CD14-positive monocyte (primary cell): ENCODE results near the gene CETP. TPM values are rescaled to one million over a fixed set of nuclear protein-coding genes. Genes with fewer than 3 reads are reported as not detected.

Experiments used
- DNase-seq, 3 donors: peaks; one replicate each; pipeline ENCODE4 v3.0.0-alpha.2; 2011 to 2022
- H2AFZ ChIP-seq: 2 replicates; pipeline ENCODE4 v1.6.0; 2012; ENCODE audit warnings: mild to moderate bottlenecking, low read depth, low read length, inconsistent platforms; ENCODE audit not compliant: insufficient read depth, poor library complexity, severe bottlenecking
- H3K27ac ChIP-seq, 2 donors: 1 replicate in 1 of 2; 2 replicates in 1 of 2; pipeline ENCODE4 v1.5.1; 2012 to 2013; ENCODE audit warnings: low read length in 2 of 2, control low read depth in 1 of 2, inconsistent platforms in 1 of 2, low read depth in 1 of 2, mild to moderate bottlenecking in 1 of 2
- H3K27me3 ChIP-seq, 2 donors: one replicate each; pipeline versions ENCODE4 v1.6.0 to v1.6.1; 2011 to 2013; ENCODE audit warnings: low read length in 2 of 2; ENCODE audit not compliant: control insufficient read depth in 2 of 2, insufficient read depth in 2 of 2
- H3K36me3 ChIP-seq, 2 donors: replicated peaks in 1 of 2; 1 replicate in 1 of 2; 2 replicates in 1 of 2; pipeline versions ENCODE4 v1.5.1 to v1.6.1; 2012 to 2013; ENCODE audit warnings: low read length in 2 of 2, control low read depth in 1 of 2, inconsistent platforms in 1 of 2, mild to moderate bottlenecking in 1 of 2; ENCODE audit not compliant: insufficient read depth in 2 of 2, control insufficient read depth in 1 of 2
- H3K4me1 ChIP-seq, 2 donors: 1 replicate in 1 of 2; 2 replicates in 1 of 2; pipeline versions ENCODE4 v1.5.1 to v1.6.1; 2012 to 2013; ENCODE audit warnings: low read length in 2 of 2, control low read depth in 1 of 2, inconsistent platforms in 1 of 2, mild to moderate bottlenecking in 1 of 2, moderate library complexity in 1 of 2; ENCODE audit not compliant: insufficient read depth in 2 of 2, control insufficient read depth in 1 of 2
- H3K4me2 ChIP-seq: replicated peaks from 2 replicates; pipeline ENCODE3; 2012; ENCODE audit warnings: low read length, moderate library complexity, mild to moderate bottlenecking; ENCODE audit not compliant: poor library complexity, severe bottlenecking; ENCODE audit errors: extremely low read depth
- H3K4me3 ChIP-seq, 3 experiments: fragments of 200-600 bp in 1 of 3; sonication (generic) in 1 of 3; replicated peaks in 1 of 3; 1 replicate in 2 of 3; 2 replicates in 1 of 3; pipeline ENCODE4 v1.5.1; 2011 to 2013; ENCODE audit warnings: low read length in 3 of 3, mild to moderate bottlenecking in 3 of 3, control low read depth in 2 of 3, low read depth in 2 of 3, inconsistent platforms in 1 of 3, moderate library complexity in 1 of 3
- H3K79me2 ChIP-seq: 2 replicates; pipeline ENCODE4 v1.6.0; 2012; ENCODE audit warnings: mild to moderate bottlenecking, control low read depth, inconsistent platforms, low read length, moderate library complexity; ENCODE audit not compliant: insufficient read depth
- H3K9ac ChIP-seq: 2 replicates; pipeline ENCODE4 v1.6.0; 2017; ENCODE audit warnings: low read length, mild to moderate bottlenecking; ENCODE audit not compliant: insufficient read depth, poor library complexity, severe bottlenecking
- H3K9me3 ChIP-seq, 2 donors: replicated peaks in 1 of 2; 1 replicate in 1 of 2; 2 replicates in 1 of 2; pipeline versions ENCODE4 v1.5.1 to v1.6.1; 2012 to 2013; ENCODE audit warnings: low read length in 2 of 2, control low read depth in 1 of 2; ENCODE audit not compliant: control insufficient read depth in 1 of 2, insufficient read depth in 1 of 2
- H4K20me1 ChIP-seq: 2 replicates; pipeline ENCODE4 v1.6.0; 2012; ENCODE audit warnings: mild to moderate bottlenecking, low read length, control low read depth, moderate library complexity; ENCODE audit not compliant: insufficient read depth
- H3K27ac Mint-ChIP-seq, 7 donors: one replicate each; pipeline ENCODE4 v1.8.0; 2020; ENCODE audit warnings: mild to moderate bottlenecking in 7 of 7, mixed read lengths in 7 of 7, moderate library complexity in 6 of 7, inconsistent platforms in 2 of 7
- H3K27me3 Mint-ChIP-seq, 3 donors: one replicate each; pipeline ENCODE4 v1.8.0; 2021 to 2022; ENCODE audit warnings: low read depth in 3 of 3, mild to moderate bottlenecking in 3 of 3, mixed read lengths in 3 of 3, moderate library complexity in 3 of 3, inconsistent platforms in 1 of 3
- H3K36me3 Mint-ChIP-seq, 2 donors: one replicate each; pipeline ENCODE4 v1.8.0; 2020; ENCODE audit warnings: mixed read lengths in 2 of 2, inconsistent platforms in 1 of 2, mild to moderate bottlenecking in 1 of 2
- H3K4me1 Mint-ChIP-seq: one replicate; pipeline ENCODE4 v1.8.0; 2020; ENCODE audit warnings: mild to moderate bottlenecking, mixed read lengths
- H3K4me3 Mint-ChIP-seq, 2 donors: one replicate each; pipeline ENCODE4 v1.8.0; 2020; ENCODE audit warnings: mild to moderate bottlenecking in 2 of 2, mixed read lengths in 2 of 2, moderate library complexity in 1 of 2
- H3K9me3 Mint-ChIP-seq, 7 donors: one replicate each; pipeline ENCODE4 v1.8.0; 2020 to 2022; ENCODE audit warnings: mixed read lengths in 7 of 7, mild to moderate bottlenecking in 6 of 7, moderate library complexity in 6 of 7, inconsistent platforms in 2 of 7
- CTCF ChIP-seq: fragments of 200-600 bp; IDR thresholded peaks from one replicate; pipeline ENCODE4 v1.8.0; 2022; ENCODE audit warnings: antibody characterized with exemption, mild to moderate bottlenecking
- WGBS: methylation state at CpG from one replicate; pipeline ENCODE4 v1.1.5; 2013; ENCODE audit warnings: missing lambda C conversion rate; ENCODE audit not compliant: insufficient coverage; 5-methylcytosine and 5-hydroxymethylcytosine counted together
- intact Hi-C, 2 donors: fragments of 100-400 bp; cut with micrococcal nuclease; formaldehyde crosslinking; loops; one replicate each; pipeline versions ENCODE4 v1.15.0 to v1.15.1; 2023
- polyA plus RNA-seq, 3 donors: library from polyadenylated mRNA; depleted of rRNA in 1 of 3; unstranded in 2 of 3; stranded (reverse) in 1 of 3; fragments of 300-500 nt in 2 of 3; fragments of >200 nt in 1 of 3; fragmentation: Illumina TruSeq in 2 of 3; gene quantifications; 1 replicate in 2 of 3; 2 replicates in 1 of 3; pipeline ENCODE4 v1.2.3, GENCODE V29; 2012 to 2021

Gene CETP
- polyA plus RNA-seq, 3 donors = 0.61 to 2.1 (median 1.3) TPM

GRCh38 chr16:56998861-56999260 lies 37.1 kb downstream of the CETP start:
- H3K27me3 ChIP-seq = no peaks in the 10 kb centered on the region
- H3K79me2 ChIP-seq = peaks cover 100% of the 10 kb centered on the region
- H3K4me3 ChIP-seq = no peak overlapping the region
- TF ChIP-seq CTCF = no peak
- peaks cover 5 to 37% of the 10 kb centered on the region in 2 donors for H3K4me1 ChIP-seq
- no peak overlapping the region for H3K4me2 ChIP-seq
- no peaks in the 10 kb centered on the region for H3K27me3 Mint-ChIP-seq
- no peaks in the 10 kb centered on the region for H3K9me3 ChIP-seq
- H3K9me3 Mint-ChIP-seq = no peaks in the 10 kb centered on the region
- H3K9ac ChIP-seq = no peak overlapping the region
- peaks cover under 1 to 68% of the 10 kb centered on the region in 2 donors for H3K36me3 ChIP-seq
- no peak overlapping the region for H2AFZ ChIP-seq
- no peak for DNase-seq
- intact Hi-C loops = no loop called here
- WGBS = 96% methylated on average over 4 of the region's 6 CpGs
- no peak overlapping the region for H3K4me3 Mint-ChIP-seq
- H3K4me1 Mint-ChIP-seq = peaks cover 64% of the 10 kb centered on the region
- H3K36me3 Mint-ChIP-seq = peaks cover 50 to 63% of the 10 kb centered on the region in 2 donors
- H4K20me1 ChIP-seq = peaks cover 97% of the 10 kb centered on the region
- peak overlapping the region in 4 of 7 donors; percentile 32 to 83 (median 71) for H3K27ac Mint-ChIP-seq
- H3K27ac ChIP-seq = peak overlapping the region in 1 of 2 donors; percentile 42

- Histone ChIP-seq H4K20me1 (peaks cover 97% of the 10 kb centered on the region), H3K4me2 (no peak overlapping the region), H3K79me2 (peaks cover 100% of the 10 kb centered on the region), H3K9me3 (no peaks in the 10 kb centered on the region), H3K36me3 (peaks cover 8 to 69% of the 10 kb centered on the region in 2 donors), H3K4me1 (peaks cover 5 to 32% of the 10 kb centered on the region in 2 donors), H3K4me3 (no peak overlapping the region), H2AFZ (no peak overlapping the region), H3K27ac (peak overlapping the region; percentile 2 to 42), H3K27me3 (no peaks in the 10 kb centered on the region), H3K9ac (peak overlapping the region; percentile 4)
- Mint-ChIP-seq H3K4me3 (no peak overlapping the region), H3K4me1 (peaks cover 63% of the 10 kb centered on the region), H3K9me3 (no peaks in the 10 kb centered on the region), H3K27ac (peak overlapping the region; percentile 32 to 89 (median 66)), H3K27me3 (peaks cover 0 to 1% (median 0%) of the 10 kb centered on the region in 3 donors), H3K36me3 (peaks cover 51 to 63% of the 10 kb centered on the region in 2 donors)
- intact Hi-C loops = no loop called here
- no peak for TF ChIP-seq CTCF
- 98% methylated on average over 8 of the region's 11 CpGs for WGBS
- peak in 1 of 3 donors; percentile 16 for DNase-seq
Measured at GRCh38 chr16:56999409-57000270, 37.9 kb downstream of the CETP start.
